ENCODE measurements around the gene OCA2.

OCA2 gene

GRCh38 chr15:27989838-27990237 is 109.3 kb downstream of the OCA2 start:
- no peak for TF ChIP-seq CTCF (IDR thresholded peaks at IDR 0.05; ENCODE audit: low read depth, low read length)

GRCh38 chr15:27989427-27989826 is 109.7 kb downstream of the OCA2 start:
- DNase-seq (ENCODE audit: extremely low read depth, low read depth) = no peak
- TF ChIP-seq CTCF (IDR thresholded peaks at IDR 0.05; ENCODE audit: low read depth, low read length) = no peak

More at GRCh38 chr15:27989838-27990237, 109.3 kb downstream of the OCA2 start:
- DNase-seq (ENCODE audit: extremely low read depth, low read depth) = no peak

- no peak for DNase-seq (ENCODE audit: extremely low read depth, low read depth)
- no peak for TF ChIP-seq CTCF (IDR thresholded peaks at IDR 0.05; ENCODE audit: low read depth, low read length)
Observed at GRCh38 chr15:27985099-27985498, 114.0 kb downstream of the OCA2 start.

GRCh38 chr15:27983496-27983895 is 115.6 kb downstream of the OCA2 start:
- TF ChIP-seq CTCF (IDR thresholded peaks at IDR 0.05; ENCODE audit: low read depth, low read length) = no peak

GRCh38 chr15:27977696-27978095 is 121.4 kb downstream of the OCA2 start:
- DNase-seq (ENCODE audit: extremely low read depth, low read depth) = no peak
- no peak for TF ChIP-seq CTCF (IDR thresholded peaks at IDR 0.05; ENCODE audit: low read depth, low read length)

More at GRCh38 chr15:27983496-27983895, 115.6 kb downstream of the OCA2 start:
- no peak for DNase-seq (ENCODE audit: extremely low read depth, low read depth)

GRCh38 chr15:27973886-27974285 is 125.2 kb downstream of the OCA2 start:
- no peak for TF ChIP-seq CTCF (IDR thresholded peaks at IDR 0.05; ENCODE audit: low read depth, low read length)
- no peak for DNase-seq (ENCODE audit: extremely low read depth, low read depth)

GRCh38 chr15:27970661-27971392 is 128.3 kb downstream of the OCA2 start:
- no peak for DNase-seq (ENCODE audit: extremely low read depth, low read depth)
- TF ChIP-seq CTCF (IDR thresholded peaks at IDR 0.05; ENCODE audit: low read depth, low read length) = no peak
